HUDEP-2 (cell line): Measurements from ENCODE around the gene TBC1D3C.
"Not testable (repeated sequence)": the region's sequence is repeated elsewhere in the genome, so short reads cannot be mapped to it uniquely, and the experiment has no call there.

ENCODE experiments used
- DNase-seq, 76 experiments: peaks; one replicate each; lab custom pipeline; 2025; ENCODE audit not compliant: unreplicated experiment in 76 of 76; lab: John Stamatoyannopoulos, UW

The TBC1D3C gene

DNA sequence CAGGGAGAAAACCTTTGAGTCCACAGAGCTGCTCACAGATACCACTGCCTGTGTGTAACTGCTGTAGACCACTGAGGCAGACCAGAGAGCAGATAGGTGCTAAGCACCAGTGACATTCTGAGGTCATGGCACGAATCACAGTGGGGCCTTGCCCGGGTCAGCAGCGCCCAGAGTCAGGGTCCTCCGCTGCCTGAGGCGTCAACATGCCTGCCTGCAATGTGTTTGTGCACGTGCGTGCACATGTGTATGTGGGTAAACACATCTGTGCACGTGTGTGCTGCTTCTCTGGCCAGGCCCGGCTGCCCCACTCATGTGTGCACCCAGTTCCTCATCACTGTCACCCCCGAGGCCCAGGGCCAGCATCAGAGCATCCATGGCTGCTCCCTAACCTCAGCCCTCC, at the start of gene TBC1D3C:
TSS of gene TBC1D3C (minus strand) at position 101 of the 400 bp plus-strand sequence. CDS start 1,568 bp downstream, outside the sequence.
- DNase-seq = not testable (repeated sequence)

DNA sequence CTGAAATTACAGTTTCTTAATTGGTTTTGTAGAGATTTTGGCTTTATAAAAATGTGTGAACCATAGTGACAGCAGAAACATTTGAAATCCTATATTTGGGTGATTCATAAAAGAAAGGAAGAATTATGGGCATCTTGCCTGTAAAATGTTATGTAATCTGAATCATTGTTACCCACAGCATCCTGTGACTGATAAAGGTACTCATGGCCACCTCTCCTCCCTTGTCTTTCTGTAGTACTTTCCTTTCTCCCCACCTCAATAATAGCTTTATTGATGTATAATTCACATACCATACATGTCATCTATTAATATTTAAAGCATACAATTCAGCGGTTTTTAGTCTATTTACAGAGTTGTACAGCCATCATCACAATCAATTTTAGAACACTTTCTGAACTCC, 30.8 kb upstream of the TBC1D3C start:
- not testable (repeated sequence) for DNase-seq

DNA sequence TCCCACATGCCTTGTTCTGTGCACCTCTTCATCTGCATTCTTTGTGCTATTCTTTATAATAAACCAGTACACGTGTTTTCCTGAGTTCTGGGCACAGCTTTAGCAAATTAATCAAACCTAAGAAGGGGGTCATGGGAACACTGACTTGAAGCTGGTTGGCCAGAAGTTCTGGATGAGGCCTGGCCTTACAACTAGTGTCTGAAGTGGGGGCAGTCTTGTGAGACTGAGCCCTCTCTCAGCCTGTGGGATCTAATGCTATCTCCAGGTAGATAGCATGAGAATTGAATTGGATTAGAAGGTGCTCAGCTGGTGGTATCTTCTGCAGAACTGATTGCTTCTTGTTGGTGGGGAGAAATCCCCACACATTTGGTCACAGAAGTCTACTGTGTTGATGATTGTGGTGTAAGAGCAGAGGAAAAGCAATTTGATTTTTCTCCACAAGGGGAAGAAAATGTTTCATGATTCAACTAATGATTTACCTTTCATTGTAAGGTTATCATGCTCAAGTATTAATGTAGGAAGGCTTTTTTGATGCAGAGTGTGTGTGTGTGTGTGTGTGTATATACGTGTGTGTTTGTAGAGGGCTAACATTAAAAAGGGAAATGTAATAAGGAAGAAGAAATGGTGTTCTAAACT, 25.7 kb upstream of the TBC1D3C start:
- DNase-seq = not testable (repeated sequence)

DNA sequence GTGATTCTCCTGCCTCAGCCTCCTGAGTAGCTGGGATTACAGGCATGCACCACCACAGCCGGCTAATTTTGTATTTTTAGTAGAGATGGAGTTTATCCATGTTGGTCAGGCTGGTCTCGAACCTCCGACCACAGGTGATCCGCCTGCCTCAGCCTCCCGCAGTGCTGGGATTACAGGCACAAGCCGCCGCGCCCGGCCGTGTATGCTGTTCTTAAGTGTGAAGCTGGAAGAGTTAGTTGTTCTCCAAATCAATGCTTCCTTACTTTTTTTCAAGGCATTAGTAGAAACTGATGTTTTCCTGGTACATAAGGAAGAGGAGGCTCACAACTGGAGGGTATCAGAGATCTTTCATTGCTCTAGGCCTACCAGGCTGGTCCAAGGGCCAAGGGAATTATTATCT, 19.7 kb upstream of the TBC1D3C start:
- not testable (repeated sequence) for DNase-seq

DNA sequence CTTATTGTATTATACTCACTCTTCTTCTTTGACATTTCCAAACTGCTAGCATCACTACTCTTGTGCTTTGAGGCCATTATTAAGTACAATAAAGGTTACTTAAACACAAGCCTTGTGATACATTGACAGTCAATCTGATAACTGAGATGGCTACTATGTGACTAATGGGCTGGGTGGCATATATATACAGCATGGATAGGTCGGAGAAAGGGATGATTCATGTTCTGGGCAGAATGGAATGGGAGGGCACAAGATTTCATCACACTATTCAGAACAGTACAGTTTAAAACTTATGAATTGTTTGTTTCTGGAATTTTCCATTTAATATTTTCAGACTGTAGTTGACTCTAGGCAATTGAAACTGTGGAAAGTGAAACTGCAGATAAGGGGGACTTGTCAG, 18.9 kb upstream of the TBC1D3C start:
- not testable (repeated sequence) for DNase-seq
